GM23338 (cell line): ENCODE data around the gene BMP8B.
"Not testable (repeated sequence)": the region's sequence is repeated elsewhere in the genome, so short reads cannot be mapped to it uniquely, and the experiment has no call there.

ENCODE experiments used
- CTCF ChIP-seq, 2 experiments: fragments of 200-600 bp in 1 of 2; sonication (generic) in 1 of 2; conservative IDR thresholded peaks; 2 replicates each; pipeline versions ENCODE4 v1.5.1 to v1.6.1; 2016 to 2017; ENCODE audit warnings: antibody characterized with exemption in 2 of 2, low read depth in 2 of 2, mild to moderate bottlenecking in 2 of 2, moderate library complexity in 1 of 2
- EZH2phosphoT487 ChIP-seq: fragments of 200-600 bp; sonication (generic); IDR thresholded peaks from one replicate; pipeline ENCODE4 v1.8.1; 2018; ENCODE audit warnings: antibody characterized with exemption; ENCODE audit not compliant: unreplicated experiment
- POLR2AphosphoS5 ChIP-seq: IDR thresholded peaks from 2 replicates; pipeline ENCODE4 v1.6.1; 2016; ENCODE audit warnings: antibody characterized with exemption, low read depth
- REST ChIP-seq: IDR thresholded peaks from one replicate; pipeline ENCODE4 v1.6.1; 2018; ENCODE audit warnings: antibody characterized with exemption; ENCODE audit not compliant: unreplicated experiment

- not testable (repeated sequence) for TF ChIP-seq POLR2AphosphoS5; CTCF (conservative IDR thresholded peaks at IDR 0.05; ENCODE audit: low read depth in 2 of 2); EZH2phosphoT487; REST
Measured at GRCh38 chr1:39778463-39779099, 10.1 kb downstream of the BMP8B start.
